ENCODE measurements around the gene CRB3.

GRCh38 chr19:6453951-6454565 lies 10.0 kb upstream of the CRB3 start:
- TF ChIP-seq CTCF (IDR thresholded peaks at IDR 0.05) (no peak), POLR2AphosphoS5 (IDR thresholded peaks at IDR 0.05) (no peak)

Measured in stomach (tissue), 4 donors.